GM12878 (cell line): ENCODE measurements around the gene HMGN3. TPM values are rescaled to one million over a fixed set of nuclear protein-coding genes. Genes with fewer than 3 reads are reported as not detected.

Experiments
- BRCA1 ChIP-seq: IDR thresholded peaks from 2 replicates; pipeline ENCODE4 v1.6.1; 2011; ENCODE audit warnings: low read depth, low read length, improper control_type of control experiment
- CBX3 ChIP-seq: fragments of 200-600 bp; sonication (generic); IDR thresholded peaks from 2 replicates; pipeline ENCODE4 v1.6.1; 2016; ENCODE audit warnings: low read depth, borderline replicate concordance
- CEBPB ChIP-seq, 2 experiments: fragments of 150-350 bp in 1 of 2; IDR thresholded peaks; 2 replicates each; pipeline ENCODE4 v1.6.1; 2012 to 2014; ENCODE audit warnings: low read depth in 2 of 2, low read length in 2 of 2, borderline replicate concordance in 1 of 2, inconsistent platforms in 1 of 2
- CEBPZ ChIP-seq: fragments of 150-350 bp; IDR thresholded peaks from 2 replicates; pipeline ENCODE4 v1.6.1; 2016; ENCODE audit warnings: low read depth, low read length
- DPF2 ChIP-seq: fragments of 450-650 bp; IDR thresholded peaks from 2 replicates; pipeline ENCODE4 v1.6.1; 2017; ENCODE audit warnings: mild to moderate bottlenecking
- E2F4 ChIP-seq: IDR thresholded peaks from 2 replicates; pipeline ENCODE4 v1.6.1; 2012; ENCODE audit warnings: low read depth, low read length, improper control_type of control experiment
- EGR1 ChIP-seq, 2 experiments: IDR thresholded peaks; 1 replicate in 1 of 2; 2 replicates in 1 of 2; pipeline ENCODE4 v1.6.1; 2011 to 2012; ENCODE audit warnings: low read depth in 2 of 2, low read length in 2 of 2, borderline replicate concordance in 1 of 2, mild to moderate bottlenecking in 1 of 2, moderate library complexity in 1 of 2
- MEF2A ChIP-seq: IDR thresholded peaks from 2 replicates; pipeline ENCODE4 v1.6.1; 2011; ENCODE audit warnings: low read depth, mild to moderate bottlenecking, low read length, moderate library complexity; ENCODE audit not compliant: insufficient read depth
- NFIC ChIP-seq: IDR thresholded peaks from 2 replicates; pipeline ENCODE4 v1.6.1; 2012; ENCODE audit warnings: low read depth, mild to moderate bottlenecking, inconsistent platforms, low read length, moderate library complexity
- NFYB ChIP-seq: IDR thresholded peaks from 2 replicates; pipeline ENCODE4 v1.6.1; 2011; ENCODE audit warnings: low read depth, mild to moderate bottlenecking, low read length, improper control_type of control experiment, moderate library complexity; ENCODE audit not compliant: insufficient read depth
- PAX8 ChIP-seq: fragments of 450-650 bp; IDR thresholded peaks from 2 replicates; pipeline ENCODE4 v1.6.1; 2017; ENCODE audit warnings: mild to moderate bottlenecking, moderate library complexity
- POU2F2 ChIP-seq: IDR thresholded peaks from 3 replicates; pipeline ENCODE4 v1.6.1; 2011; ENCODE audit warnings: low read depth, mild to moderate bottlenecking, low read length, borderline replicate concordance
- PRDM15 ChIP-seq: fragments of 450-650 bp; formaldehyde crosslinking; IDR thresholded peaks from 2 replicates; pipeline ENCODE4 v1.4.0; 2020; ENCODE audit warnings: mild to moderate bottlenecking, moderate library complexity
- ZNF207 ChIP-seq: fragments of 450-650 bp; IDR thresholded peaks from 2 replicates; pipeline ENCODE4 v1.6.1; 2014; ENCODE audit warnings: antibody characterized with exemption, mild to moderate bottlenecking, borderline replicate concordance
- polyA plus RNA-seq, 11 experiments: library from polyadenylated mRNA; depleted of rRNA in 4 of 11; unstranded in 6 of 11; stranded (reverse) in 5 of 11; fragments of >200 nt; fragmentation: Nextera tagmentation in 4 of 11; fragmentation: Illumina TruSeq in 1 of 11; extraction: Ambion mirVana in 4 of 11; extraction: Trizol in 1 of 11; gene quantifications; 1 replicate in 1 of 11; 2 replicates in 10 of 11; pipeline versions ENCODE4 v1.2.1 to v1.2.3, GENCODE V29; 2011 to 2016; ENCODE audit warnings: inconsistent platforms in 2 of 11, missing spikeins in 2 of 11, low read depth in 1 of 11
- total RNA-seq, 4 experiments: library from RNA; depleted of rRNA in 3 of 4; stranded (reverse); fragments of >200 nt in 3 of 4; fragmentation: Illumina TruSeq in 1 of 4; extraction: Trizol in 1 of 4; gene quantifications; 2 replicates each; pipeline versions ENCODE4 v1.2.1 to v1.2.3, GENCODE V29; 2013 to 2021
- TF ChIP-seq, protein P1 (sequence below): IDR thresholded peaks from 2 replicates; pipeline ENCODE4 v1.6.1; 2011; ENCODE audit warnings: borderline replicate concordance, low read depth, mild to moderate bottlenecking, moderate library complexity, mixed read lengths, low read length; ENCODE audit not compliant: insufficient read depth; ENCODE audit errors: extremely low read length
- TF ChIP-seq, protein P2 (sequence below): fragments of 450-650 bp; IDR thresholded peaks from 2 replicates; pipeline ENCODE4 v1.6.1; 2017; ENCODE audit warnings: antibody characterized with exemption, mild to moderate bottlenecking, moderate library complexity

The HMGN3 gene
- total and polyA plus RNA-seq, 10 of the 15 experiments (the other 5 are each of a cell fraction or from before 2014, with no cell fraction given), result 115 to 496 (median 262) TPM

DNA sequence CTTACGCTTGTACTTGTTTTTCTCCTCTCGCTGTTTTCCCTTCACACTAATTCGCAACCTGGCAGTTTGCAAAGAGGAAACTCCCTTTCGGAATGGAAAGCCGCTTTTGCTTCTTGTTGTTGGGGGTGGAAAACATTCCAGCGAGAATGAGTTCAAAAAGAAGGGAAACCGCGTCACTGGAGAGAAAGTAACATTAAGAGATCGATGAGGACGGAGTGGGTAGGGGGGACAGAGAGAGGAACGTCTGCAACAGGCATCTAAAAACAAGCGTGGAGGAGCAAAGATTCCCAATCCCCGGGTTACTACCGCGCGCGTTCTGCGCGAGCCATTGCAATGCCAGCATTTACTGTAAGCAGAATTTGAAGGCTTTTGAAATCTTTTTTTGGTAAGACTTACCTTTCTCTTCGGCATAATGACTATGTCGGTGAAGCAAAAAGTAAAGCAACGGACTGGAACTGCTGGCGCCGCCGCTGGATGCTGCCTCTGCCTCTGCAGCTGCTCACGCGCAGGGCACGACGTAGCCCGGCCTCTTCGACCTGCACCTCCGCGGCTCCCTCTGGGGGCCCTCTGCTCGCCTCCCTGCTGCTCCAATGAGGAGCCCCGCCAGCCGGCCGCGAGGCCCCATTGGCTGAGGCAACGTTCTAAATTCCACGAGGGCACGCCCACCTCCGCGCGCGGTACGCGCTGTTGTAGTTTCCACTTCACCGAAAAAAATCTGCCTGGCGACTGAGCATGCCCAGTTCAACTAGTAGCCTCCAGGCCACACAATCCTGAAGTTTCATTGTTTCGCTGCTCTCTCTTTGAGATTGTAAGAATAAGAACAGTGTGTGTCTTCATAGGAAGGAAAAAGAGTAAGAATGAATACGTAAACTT, at the start of gene HMGN3 (continued):
- TF ChIP-seq PRDM15 (no peak), NFIC (no peak), POU2F2 (0 out of 3 replicates have a peak, but pooled peaks have one; percentile 5), EGR1 (IDR thresholded peaks at IDR 0.05; ENCODE audit: borderline replicate concordance in 1 of 2, low read depth in 2 of 2, low read length in 2 of 2) (no peak), E2F4 (peak; percentile 81), CEBPZ (no peak), MEF2A (no peak), PAX8 (no peak), BRCA1 (no peak), DPF2 (no peak), CBX3 (no peak), ZNF207 (no peak), NFYB (peak; percentile 92), CEBPB (IDR thresholded peaks at IDR 0.05; ENCODE audit: borderline replicate concordance in 1 of 2, low read depth in 2 of 2, low read length in 2 of 2) (no peak)
- TF ChIP-seq, protein P1, sequence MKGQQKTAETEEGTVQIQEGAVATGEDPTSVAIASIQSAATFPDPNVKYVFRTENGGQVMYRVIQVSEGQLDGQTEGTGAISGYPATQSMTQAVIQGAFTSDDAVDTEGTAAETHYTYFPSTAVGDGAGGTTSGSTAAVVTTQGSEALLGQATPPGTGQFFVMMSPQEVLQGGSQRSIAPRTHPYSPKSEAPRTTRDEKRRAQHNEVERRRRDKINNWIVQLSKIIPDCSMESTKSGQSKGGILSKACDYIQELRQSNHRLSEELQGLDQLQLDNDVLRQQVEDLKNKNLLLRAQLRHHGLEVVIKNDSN, result no peak
- TF ChIP-seq, protein P2, sequence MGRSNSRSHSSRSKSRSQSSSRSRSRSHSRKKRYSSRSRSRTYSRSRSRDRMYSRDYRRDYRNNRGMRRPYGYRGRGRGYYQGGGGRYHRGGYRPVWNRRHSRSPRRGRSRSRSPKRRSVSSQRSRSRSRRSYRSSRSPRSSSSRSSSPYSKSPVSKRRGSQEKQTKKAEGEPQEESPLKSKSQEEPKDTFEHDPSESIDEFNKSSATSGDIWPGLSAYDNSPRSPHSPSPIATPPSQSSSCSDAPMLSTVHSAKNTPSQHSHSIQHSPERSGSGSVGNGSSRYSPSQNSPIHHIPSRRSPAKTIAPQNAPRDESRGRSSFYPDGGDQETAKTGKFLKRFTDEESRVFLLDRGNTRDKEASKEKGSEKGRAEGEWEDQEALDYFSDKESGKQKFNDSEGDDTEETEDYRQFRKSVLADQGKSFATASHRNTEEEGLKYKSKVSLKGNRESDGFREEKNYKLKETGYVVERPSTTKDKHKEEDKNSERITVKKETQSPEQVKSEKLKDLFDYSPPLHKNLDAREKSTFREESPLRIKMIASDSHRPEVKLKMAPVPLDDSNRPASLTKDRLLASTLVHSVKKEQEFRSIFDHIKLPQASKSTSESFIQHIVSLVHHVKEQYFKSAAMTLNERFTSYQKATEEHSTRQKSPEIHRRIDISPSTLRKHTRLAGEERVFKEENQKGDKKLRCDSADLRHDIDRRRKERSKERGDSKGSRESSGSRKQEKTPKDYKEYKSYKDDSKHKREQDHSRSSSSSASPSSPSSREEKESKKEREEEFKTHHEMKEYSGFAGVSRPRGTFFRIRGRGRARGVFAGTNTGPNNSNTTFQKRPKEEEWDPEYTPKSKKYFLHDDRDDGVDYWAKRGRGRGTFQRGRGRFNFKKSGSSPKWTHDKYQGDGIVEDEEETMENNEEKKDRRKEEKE, result no peak
